NAMALWA (cell line): ENCODE data around the gene PSAP.
"Not testable (repeated sequence)": the region's sequence is repeated elsewhere in the genome, so short reads cannot be mapped to it uniquely, and the experiment has no call there.

Experiments used
- DNase-seq: peaks from one replicate; pipeline ENCODE4 v3.0.0-alpha.2; 2015; ENCODE audit warnings: low spot score

PSAP gene

DNA sequence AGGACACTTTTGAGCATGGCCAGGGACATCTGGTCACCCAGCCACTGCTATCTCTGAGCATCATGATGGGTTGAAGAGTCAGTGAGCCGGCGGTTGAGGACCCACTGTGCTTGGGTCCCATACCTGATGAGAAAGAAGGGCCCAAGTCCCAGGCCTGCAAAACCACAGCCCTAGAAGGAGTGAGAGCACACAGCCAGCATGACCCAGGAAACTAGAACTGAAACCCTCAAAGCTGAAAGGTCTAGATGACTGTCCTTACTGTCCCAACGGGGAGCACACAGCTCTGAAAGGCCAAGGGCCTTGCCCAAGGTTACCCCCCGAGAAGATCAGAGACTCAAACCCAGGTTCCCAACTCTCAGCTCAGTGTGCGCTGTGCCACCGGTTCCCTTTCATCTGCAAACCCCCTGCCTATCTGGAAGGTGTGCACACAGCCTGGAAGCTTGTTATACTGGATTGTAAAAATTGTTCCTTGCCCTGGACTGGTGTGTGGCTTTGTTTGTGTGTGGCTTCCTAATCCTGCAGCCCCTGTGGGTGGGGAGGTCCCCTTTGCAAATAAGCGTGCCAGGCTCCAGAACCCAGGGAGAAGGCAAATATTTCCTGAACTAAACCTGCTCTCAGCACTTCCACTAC lies 22.6 kb upstream of the PSAP start:
- DNase-seq, result no peak

DNA sequence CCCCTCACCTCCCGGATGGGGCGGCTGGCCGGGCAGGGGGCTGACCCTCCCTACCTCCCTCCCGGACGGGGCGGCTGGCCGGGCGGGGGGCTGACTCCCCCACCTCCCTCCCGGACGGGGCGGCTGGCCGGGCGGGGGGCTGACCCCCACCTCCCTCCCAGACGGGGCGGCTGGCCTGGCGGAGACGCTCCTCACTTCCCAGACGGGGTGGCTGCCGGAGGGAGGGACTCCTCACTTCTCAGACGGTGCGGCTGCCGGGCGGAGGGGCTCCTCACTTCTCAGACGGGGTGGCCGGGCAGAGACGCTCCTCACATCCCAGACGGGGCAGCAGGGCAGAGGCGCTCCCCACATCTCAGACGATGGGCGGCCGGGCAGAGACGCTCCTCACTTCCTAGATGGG lies 18.6 kb upstream of the PSAP start:
- DNase-seq, result not testable (repeated sequence)

DNA sequence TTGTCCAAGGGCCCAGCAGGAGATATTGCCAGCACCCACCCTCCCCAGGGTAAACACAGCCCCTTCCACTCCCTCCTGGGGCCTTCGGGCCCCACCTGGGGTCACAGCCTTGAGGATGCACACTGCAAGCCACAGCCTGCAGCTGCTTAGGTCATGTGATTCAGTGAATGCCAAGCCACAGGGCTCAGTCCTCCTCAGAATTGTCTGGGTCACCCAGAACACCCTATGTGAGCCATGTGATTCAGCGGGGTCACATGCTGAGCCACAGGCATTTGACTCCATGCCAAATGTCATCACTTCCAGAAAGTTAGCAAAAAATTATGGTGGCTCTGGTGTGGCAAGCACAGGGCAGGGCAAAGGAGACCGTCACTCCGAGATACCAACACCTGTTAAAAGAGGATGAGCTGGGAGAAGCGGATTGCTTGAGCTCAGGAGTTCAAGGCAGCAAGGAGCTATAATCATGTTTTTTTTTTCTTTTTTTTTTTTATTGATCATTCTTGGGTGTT lies 17.2 kb upstream of the PSAP start:
- peak; percentile 53 for DNase-seq

DNA sequence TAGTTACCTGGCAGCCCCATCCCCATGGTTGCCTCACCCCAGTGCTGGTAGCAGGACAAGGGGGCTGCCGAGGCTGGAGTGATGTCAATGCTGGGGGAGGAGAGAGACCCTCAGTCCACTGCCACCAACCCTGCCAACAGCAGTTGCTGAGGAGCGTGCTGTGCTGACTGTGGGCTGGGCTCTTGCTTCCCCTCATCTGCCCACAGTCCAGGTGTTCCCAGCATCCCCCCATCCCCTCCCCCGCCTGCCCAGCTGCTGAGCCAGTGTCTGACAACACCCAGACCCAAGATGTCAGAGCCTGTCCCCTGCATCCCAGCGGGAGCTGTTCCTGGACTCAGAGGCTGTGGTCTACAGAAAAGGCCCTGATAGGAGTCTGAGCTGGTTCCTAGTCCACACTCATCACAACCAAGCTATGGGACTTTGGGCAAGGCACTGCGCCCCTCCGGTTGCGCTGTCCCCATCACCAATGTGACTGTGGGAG lies 14.6 kb upstream of the PSAP start:
- no peak for DNase-seq

DNA sequence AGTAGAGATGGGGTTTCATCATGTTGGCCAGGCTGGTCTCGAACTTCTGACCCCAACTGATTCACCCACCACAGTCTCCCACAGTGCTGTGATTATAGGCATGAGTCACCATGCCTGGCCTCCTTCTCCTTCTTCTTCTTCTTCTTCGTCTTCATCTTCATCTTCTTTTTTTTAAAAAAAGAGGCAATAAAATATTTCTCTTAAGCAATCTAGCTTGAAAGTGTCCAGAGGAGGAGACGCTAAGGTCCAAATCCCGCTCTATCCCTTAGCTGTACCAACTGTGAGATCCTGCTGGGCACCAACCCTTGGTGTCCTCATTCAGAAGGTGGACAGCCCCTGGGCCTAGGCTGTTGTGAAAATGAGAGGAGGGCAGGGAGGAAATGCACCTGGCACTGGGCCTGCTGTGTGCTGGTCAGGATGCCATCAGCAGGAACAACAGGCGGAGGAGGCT lies 13.9 kb upstream of the PSAP start:
- no peak for DNase-seq

DNA sequence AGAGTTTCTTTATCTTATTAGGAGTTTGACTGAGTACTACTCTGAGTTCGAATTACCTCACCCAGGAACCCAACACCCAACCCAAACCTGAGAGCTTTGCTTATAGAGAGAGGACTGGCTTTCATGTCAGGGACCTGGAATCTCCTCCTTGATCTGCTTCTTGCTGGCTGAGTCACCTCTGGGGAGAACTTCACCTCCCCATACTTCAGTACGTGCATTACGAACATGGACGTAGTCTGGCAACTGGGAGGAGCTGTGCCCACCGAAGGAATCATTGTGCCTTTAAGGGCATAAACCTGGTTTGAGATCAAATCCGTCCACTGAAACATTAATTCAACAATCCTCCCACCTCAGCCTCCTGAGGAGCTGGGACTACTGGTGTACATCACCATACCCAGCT lies 12.2 kb upstream of the PSAP start:
- no peak for DNase-seq

DNA sequence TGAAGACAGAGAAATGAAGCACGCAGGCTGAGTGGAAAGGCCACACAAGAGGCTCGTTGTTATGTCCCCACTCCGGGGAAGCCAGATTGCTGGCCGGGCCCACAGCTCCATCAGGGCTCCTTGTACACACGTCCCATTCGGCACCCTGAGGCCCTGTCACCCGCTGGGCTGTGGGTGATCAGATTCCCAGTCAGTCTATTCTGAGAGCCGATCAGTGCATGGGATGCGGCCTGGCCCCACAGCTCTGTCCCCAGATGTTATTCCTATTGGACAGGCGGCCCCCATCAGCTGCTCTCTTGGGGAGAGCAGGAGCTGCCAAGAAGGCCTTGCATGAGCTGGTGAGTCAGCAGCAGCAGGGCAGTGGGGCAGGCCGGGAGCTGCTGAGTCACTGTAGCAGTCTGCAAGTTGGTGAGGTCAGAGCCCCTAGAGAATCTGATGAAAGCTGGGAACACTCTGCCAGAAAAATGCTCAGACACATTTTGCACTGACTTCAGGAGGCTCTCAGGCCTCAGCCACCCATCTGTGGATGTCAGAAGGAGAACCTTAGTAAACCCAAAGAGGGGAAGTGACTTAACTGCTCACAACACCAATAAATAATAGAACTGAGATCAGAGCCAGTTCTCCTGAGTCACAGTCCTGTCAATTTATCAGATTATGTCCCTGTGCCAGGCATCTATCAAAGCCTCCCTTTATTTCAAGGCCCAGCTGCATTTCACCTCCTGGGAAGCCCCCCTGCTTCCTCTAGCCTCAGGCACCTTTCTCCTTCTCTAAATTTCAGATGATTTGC lies 9.4 kb upstream of the PSAP start:
- peak; percentile 33 for DNase-seq

DNA sequence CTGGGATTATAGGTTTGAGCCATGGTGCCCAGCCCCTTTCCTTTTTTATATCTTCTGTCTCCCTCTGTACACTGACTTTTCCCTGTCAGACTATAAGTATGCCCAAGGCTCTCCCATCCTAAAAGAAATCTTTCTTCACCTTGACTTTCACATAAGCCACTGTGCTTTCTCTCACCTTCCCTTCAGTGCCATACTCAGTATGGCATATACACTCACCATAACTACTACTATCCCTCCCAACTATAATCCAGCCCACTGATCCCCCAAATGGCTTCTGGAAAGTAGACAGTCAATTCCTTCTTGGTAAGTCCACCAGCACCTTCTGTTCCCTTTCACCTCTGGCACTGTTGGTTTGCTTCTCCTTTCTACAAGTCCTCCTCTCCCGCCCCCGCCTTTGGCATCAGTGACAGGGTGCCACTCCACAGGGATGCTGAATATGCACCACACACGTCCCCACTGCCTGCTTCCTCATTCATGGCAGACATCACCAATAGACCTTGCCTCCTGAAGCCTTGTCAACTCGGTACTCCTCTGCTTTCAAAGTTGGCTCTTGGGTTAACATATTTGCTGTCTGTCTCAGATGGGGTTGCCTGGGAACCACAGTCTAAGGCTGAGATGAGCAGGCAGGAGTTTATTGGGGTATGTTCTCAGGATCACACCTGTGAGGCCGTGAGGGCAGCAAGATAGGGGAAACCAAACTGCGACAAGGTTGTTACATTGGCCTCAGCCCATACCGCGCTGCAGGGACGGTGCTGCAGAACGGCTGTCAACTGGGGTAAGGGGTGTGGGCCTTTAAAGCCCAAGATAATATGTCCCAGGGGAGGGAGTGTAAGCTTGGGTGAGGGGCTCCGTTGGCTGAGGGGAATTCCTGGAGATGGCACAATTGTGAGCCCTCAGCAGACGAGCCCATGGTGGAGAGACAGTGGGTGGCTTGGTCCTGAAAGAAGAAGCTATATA lies 7.2 kb upstream of the PSAP start:
- no peak for DNase-seq

DNA sequence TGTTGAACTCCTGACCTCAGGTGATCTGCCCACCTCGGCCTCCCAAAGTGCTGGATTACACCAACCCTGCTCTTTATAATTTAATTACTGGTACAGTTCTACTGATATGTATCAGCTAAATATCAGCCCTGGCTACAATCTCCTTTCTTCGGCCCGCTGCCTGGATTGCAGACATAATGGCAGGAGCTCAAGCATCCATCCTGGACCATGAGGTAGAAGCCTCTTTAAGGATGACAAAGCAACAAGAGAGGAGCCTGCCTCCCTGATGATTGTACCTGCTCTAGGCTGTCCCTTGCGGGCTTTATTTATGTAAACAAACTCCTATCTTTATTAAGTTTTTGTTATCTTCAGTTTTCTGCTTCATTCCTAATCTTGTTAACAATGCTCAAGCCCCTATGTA lies 5.6 kb upstream of the PSAP start:
- DNase-seq, result no peak

DNA sequence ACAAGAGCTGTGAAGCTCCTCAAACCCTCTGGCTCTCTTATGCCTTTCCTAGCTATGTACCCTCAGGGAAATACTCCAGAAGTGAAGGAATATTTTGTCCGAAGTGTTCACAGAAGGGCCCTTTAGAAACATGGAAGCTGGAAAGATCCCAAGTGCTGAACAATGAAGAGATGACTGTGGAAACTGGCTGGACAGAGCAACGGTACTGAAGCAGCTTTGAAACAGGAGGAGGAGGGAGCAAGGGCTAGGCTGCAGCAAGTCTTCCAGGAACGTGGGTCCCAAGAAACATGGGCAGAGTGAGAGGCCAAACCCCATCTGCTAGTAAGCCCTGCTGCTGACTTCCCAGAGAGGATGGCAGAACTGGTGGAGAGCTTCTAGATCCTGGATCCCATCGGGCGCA lies 3.0 kb upstream of the PSAP start:
- DNase-seq, result no peak

DNA sequence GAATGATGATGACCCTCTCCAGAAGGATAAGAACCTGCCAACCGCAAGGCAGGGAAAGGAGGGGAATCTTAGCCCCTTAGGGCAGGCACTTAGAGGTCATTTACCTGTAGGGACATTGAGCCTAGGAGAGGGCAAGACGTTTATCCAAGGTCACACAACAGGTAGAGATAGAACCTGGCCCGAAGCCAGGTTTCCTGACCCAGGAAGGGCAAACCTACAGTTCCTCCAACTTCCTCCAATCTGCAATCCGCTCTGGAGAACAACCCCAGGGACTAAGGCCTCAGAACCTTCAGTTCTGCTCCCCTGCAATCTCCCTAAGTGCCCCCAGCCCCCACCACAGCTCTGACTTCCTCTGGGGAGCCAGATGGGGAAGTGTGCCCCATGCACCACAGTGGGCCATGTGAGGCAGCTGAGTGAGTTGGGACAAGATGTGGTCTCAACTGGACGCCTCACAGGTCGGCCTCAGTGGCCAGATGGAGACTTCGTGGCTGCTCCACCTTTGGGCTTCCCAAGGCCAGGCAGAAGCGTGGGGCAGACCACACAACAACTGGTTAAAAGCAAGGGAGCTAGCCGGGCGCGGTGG lies 1.4 kb upstream of the PSAP start:
- DNase-seq, result peak; percentile 27

DNA sequence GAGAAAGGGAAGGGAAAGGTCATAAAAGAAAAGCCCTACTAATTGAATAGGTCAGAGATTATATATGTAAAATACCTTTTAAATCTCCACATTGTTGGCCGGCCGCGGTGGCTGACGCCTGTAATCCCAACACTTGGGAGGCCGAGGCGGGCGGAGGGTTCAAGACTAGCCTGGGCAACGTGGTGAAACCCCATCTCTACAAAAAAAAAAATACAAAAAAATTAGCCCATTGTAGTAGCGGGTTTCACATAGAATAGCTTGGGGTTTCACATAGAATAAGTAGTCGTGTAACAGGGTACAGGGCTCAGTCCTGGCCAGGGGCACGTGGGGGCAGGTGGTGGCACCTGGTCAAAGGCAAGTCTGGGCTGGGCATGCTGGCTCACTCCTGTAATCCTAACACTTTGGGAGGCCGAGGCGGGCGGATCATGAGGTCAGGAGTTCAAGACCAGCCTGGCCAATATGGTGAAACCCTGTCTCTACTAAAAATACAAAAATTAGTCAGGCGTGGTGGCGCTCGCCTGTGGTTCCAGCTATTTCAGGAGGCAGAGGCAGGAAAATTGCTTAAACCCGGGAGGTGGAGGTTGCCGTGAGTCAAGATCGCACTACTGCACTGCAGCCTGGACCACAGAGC lies 529 bp upstream of the PSAP start:
- DNase-seq, result not testable (repeated sequence)

DNA sequence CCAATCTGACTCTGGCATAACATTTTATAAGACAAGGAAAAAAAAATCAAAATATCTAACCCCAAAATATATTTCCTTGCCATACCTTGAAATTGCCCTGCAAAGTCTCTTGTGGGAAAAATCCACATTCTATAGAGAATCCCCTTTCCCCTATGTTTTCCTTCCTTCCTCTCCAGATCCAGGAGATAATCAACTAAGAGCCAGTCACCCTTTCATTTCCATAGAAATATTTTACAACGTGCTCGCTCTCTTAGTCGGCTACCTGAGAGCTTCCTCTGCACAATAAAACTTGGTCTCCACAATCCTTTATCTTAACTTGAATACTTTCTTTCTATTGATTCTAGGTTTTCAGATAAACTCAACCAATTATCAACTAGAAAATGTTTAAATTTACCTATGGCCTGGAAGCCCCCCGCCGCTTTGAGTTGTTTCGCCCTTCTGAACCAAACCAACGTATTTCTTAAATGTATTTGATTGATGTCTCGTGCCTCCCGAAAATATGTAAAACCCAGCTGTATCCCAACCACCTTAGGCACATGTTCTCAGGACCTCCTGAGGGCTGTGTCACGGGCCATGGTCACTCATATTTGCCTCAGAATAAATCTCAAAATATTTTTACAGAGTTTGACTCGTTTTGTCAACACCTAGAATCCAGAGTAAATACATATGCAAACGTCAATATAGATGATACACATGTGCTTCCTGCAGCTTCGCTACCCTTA lies 869 bp downstream of the PSAP start:
- no peak for DNase-seq

DNA sequence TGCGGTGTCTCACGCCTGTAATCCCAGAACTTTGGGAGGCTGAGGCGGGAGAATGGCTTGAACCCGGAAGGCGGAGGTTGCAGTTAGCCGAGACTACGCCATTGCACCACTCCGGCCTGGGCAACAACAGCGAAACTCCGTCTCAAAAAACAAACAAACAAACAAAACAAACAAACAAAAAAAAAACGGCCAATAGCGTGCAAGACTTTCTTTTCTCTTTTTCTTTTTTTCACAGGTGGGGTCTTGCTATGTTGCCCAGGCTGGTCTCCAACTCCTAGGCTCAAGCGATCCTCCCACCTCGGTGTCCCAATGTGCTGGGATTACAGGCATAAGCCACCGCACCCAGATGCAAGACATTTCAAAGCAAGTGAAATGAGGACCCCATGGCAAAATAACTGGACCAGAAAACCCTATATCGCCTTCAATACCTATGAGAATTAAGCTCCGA lies 1.6 kb downstream of the PSAP start:
- DNase-seq, result no peak

DNA sequence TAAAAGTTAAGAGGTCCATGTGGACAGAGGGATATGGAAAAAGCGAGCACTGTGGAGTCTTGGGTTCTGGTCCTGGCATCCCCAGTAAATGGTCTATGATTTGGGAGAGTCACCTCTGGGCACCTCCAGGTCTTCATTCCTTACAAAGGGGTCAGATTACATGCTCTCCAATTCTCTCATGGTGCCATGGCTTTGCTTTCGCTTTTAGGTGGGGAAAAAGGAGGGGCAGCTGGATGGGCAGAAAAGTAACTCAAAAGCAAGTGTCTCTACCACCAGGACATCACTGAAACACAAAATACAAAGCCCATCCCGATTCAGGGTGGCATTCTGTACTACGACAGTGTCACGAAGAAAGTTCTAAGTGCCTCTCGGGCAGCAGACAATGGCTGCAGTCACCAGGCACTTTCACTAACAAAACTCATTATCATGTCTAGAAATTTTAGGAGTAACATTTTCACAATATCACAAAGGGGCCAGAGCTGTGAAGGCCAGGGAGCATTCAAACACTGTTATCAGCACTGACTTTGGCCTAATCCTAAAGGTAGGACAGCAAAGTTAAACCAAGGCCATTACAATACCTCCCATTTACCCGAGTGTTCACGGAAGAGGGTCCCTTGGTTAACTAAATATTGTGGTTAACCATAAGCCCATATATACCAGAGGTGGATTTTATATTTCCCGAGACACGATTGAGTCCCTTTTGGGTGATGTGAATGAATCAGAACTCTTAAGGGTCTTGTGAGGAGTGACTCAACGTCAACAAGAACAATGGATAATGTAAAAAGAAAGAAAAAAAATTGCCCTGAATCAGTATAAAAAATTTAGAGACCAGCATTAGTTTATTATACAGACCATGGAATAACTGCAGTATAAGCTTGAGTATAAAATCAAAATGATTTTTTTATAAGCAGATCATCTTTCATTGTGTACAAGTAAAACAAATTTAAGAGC lies 2.5 kb downstream of the PSAP start:
- no peak for DNase-seq

DNA sequence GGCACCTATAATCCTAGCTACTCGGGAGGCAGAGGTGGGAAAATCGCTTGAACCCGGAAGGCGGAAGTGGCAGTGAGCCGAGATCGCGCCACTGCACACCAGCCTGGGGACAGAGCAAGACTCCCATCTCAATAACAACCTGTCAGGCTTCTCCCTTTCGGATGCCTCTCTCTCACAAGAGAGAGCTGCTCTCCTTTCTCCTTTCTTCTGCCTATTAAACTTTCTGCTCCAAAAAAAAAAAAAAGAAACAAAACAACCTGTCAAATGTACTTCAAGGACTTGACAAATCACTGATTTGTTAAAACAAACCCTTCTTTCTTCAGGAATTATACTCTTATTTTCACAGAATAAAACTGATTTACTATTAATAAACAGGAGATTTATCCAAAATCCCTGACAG lies 3.6 kb downstream of the PSAP start:
- no peak for DNase-seq

DNA sequence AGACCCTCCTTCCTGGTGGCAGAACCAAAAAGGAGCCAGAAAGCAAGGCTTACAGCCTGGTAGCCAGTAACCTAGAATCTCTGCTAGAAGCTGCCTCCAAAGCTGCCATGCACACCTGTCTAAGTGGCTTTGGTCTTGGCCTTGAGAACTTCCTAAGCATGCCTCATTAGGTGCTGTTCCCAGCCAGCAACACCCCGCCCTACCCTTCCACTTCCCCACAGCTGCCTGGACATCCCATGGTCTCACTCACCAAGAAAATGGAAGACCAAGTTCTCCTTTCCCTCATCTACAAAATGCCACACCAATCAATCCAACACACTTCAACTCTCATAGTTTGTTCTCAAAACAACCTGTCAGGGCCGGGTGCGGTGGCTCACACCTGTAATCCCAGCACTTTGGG lies 4.2 kb downstream of the PSAP start:
- DNase-seq, result no peak

DNA sequence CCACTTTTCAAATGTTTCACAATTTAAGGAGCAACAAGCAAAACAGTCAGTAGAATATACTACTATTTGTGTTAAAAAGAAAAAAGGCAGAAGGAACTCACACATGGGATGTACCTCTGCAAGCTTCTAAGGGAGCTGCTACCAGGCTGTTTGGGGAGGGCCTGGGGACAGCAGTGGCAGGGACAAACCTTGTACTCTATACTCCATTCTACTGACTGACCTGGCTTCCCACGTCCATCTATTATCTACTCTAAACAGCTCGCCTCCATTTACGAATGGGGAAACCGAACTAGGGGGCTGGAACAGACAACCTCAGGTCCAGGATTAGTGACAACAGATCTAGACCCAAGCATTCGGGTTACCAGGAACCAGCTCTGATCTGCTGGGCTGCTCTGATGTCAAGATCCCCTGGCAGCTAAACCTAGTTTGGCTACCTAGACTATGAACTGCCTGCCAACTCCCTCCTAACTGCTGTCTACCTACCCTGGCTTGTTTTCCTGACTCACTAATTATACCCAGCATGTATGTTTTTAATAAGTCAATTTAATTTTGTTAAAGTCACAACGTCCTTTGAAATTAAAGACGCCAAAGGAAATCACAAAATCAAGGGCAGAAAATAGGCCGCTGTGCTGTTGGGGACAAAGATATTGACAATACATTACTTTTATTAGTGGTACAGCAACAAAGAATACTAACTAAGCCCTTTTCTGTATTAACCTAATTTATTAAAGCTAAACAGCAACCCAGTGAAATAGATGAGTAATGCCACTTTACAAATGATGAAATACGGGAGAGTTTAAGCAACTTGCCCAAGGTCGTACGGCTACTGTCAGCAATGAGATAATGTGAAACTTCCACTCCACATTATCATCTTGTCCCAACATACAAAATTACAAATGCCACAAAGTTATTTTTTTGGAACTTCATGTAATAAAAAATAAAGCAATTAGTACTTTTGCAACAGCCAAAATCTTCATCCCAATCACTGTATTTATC lies 5.3 kb downstream of the PSAP start:
- no peak for DNase-seq
